ENCODE results near the gene EVX2. TPM values are rescaled to one million over a fixed set of nuclear protein-coding genes. Genes with fewer than 3 reads are reported as not detected.

The EVX2 gene
- total and polyA plus RNA-seq, 9 of the 15 experiments (the other 6 are each of a cell fraction or from before 2014, with no cell fraction given), result not detected

DNA sequence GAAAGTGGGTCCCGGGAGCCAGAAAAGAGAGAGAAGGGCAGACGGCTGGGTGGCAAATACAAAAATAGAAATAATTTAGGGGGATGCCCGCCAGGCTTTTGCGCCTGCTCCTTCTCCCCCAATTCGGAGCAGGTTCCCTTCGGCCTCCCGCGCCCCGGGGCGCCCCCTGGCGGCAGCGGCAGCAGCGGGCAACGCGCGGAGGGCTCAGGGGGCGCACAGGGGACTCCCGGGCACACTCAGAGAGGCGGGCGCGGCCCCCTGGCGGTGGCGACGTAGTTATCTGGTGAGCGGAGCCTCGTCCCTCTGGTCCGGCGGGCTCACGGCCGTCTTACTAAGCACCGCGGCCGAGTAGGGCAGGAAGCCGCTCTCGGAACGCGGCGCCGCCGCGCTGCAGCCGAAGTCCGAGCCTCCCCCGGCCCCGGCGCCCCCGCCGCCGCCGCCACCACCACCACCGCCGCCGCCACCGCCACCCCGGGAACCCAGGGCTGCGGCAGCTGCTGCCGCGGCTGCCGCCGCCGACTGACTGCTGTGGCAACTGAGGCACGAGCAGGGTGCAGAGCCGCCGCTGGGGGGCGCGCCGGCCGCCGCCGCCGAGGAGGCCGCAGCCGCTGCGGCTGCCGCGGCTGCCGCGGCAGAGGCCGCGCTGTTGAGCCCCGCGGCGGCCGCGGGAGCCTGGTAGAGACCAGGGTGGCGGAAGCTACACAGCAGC, 3.8 kb downstream of the EVX2 start:
- Histone ChIP-seq H3K4me1 (replicated peaks in 1 of 2; ENCODE audit: control insufficient read depth in 2 of 2, insufficient read depth in 2 of 2, low read length in 2 of 2) (peaks cover 3 to 29% of the 10 kb centered on the region in 2 experiments; a peak in 3 of 5 replicates), H3K27ac (ENCODE audit: extremely low read depth, low read depth, low read length) (no peak overlapping the region), H3K79me2 (ENCODE audit: control insufficient read depth, insufficient read depth, low read length) (no peaks in the 10 kb centered on the region), H4K20me1 (replicated peaks; ENCODE audit: control insufficient read depth, insufficient read depth, low read length) (no peaks in the 10 kb centered on the region), H3K9me1 (ENCODE audit: control insufficient read depth, insufficient read depth, low read length) (no peaks in the 10 kb centered on the region), H3K9ac (ENCODE audit: insufficient read depth in 1 of 2, low read depth in 2 of 2, low read length in 2 of 2) (peak overlapping the region in 1 of 2 experiments; percentile 89; a peak in 3 of 4 replicates), H3K4me3 (peak overlapping the region; percentile 52), H3K27me3 (ENCODE audit: control insufficient read depth in 2 of 2, insufficient read depth in 2 of 2, low read length in 2 of 2) (peaks cover 49 to 68% of the 10 kb centered on the region in 2 experiments), H3K4me2 (ENCODE audit: insufficient read depth, low read length) (peak overlapping the region; percentile 84), H3K36me3 (ENCODE audit: control insufficient read depth, insufficient read depth, low read length) (no peaks in the 10 kb centered on the region), H2AFZ (ENCODE audit: low read depth, low read length) (peak overlapping the region; percentile 79), H3K9me3 (replicated peaks; ENCODE audit: control insufficient read depth, insufficient read depth, low read depth, low read length) (peaks cover 10% of the 10 kb centered on the region)
- peak; percentile 84 to 95 (median 94) for DNase-seq (ENCODE audit: extremely low read depth in 1 of 4, low spot score in 3 of 4)
- in situ Hi-C loops (cut with MboI) (loop anchor here (10.0 to 25.0 kb wide), 3 partner anchors 395 to 1043 kb away; no protein-coding TSS in a partner anchor), intact Hi-C loops (cut with micrococcal nuclease) (loop anchor here (1.0 to 10.0 kb wide), 3 partner anchors 116 to 389 kb away; no protein-coding TSS in a partner anchor)
- under 1% methylated on average over 57 of the region's 86 CpGs for WGBS (ENCODE audit: insufficient coverage, low coverage, missing lambda C conversion rate)
- no peak for FAIRE-seq
- CTCF ChIA-PET (ENCODE audit: low intra/inter-chr PET ratio), result interaction anchor here (0.6 to 3.8 kb wide), 14 partner anchors 10 to 1826 kb away, joined by 3 to 36 read pairs (median 4); no protein-coding TSS in a partner anchor
- POLR2A ChIA-PET, result interaction anchor here (0.6 to 1.0 kb wide), 3 partner anchors 77 to 911 kb away, joined by 3 to 4 read pairs (median 3); partner anchors contain the start of gene LNPK
- no TSS peak for BruUV-seq (replicated peaks)
- peak; percentile 97 for ATAC-seq
- TF ChIP-seq, protein P1, sequence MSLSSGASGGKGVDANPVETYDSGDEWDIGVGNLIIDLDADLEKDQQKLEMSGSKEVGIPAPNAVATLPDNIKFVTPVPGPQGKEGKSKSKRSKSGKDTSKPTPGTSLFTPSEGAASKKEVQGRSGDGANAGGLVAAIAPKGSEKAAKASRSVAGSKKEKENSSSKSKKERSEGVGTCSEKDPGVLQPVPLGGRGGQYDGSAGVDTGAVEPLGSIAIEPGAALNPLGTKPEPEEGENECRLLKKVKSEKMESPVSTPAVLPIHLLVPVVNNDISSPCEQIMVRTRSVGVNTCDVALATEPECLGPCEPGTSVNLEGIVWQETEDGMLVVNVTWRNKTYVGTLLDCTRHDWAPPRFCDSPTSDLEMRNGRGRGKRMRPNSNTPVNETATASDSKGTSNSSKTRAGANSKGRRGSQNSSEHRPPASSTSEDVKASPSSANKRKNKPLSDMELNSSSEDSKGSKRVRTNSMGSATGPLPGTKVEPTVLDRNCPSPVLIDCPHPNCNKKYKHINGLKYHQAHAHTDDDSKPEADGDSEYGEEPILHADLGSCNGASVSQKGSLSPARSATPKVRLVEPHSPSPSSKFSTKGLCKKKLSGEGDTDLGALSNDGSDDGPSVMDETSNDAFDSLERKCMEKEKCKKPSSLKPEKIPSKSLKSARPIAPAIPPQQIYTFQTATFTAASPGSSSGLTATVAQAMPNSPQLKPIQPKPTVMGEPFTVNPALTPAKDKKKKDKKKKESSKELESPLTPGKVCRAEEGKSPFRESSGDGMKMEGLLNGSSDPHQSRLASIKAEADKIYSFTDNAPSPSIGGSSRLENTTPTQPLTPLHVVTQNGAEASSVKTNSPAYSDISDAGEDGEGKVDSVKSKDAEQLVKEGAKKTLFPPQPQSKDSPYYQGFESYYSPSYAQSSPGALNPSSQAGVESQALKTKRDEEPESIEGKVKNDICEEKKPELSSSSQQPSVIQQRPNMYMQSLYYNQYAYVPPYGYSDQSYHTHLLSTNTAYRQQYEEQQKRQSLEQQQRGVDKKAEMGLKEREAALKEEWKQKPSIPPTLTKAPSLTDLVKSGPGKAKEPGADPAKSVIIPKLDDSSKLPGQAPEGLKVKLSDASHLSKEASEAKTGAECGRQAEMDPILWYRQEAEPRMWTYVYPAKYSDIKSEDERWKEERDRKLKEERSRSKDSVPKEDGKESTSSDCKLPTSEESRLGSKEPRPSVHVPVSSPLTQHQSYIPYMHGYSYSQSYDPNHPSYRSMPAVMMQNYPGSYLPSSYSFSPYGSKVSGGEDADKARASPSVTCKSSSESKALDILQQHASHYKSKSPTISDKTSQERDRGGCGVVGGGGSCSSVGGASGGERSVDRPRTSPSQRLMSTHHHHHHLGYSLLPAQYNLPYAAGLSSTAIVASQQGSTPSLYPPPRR (CRISPR knock-in tag; IDR thresholded peaks at IDR 0.05; ENCODE audit: borderline replicate concordance), result no peak
- peak; percentile 34; the same call in 1 of the 2 replicates for TF ChIP-seq ESRRA (IDR thresholded peaks at IDR 0.05; ENCODE audit: borderline replicate concordance, low read depth)
- no peak for TF ChIP-seq POLR2B (IDR thresholded peaks at IDR 0.05; ENCODE audit: low read depth, partially characterized antibody)
- no peak for TF ChIP-seq PHB2 (IDR thresholded peaks at IDR 0.05; ENCODE audit: low read depth)
- TF ChIP-seq, protein P2, sequence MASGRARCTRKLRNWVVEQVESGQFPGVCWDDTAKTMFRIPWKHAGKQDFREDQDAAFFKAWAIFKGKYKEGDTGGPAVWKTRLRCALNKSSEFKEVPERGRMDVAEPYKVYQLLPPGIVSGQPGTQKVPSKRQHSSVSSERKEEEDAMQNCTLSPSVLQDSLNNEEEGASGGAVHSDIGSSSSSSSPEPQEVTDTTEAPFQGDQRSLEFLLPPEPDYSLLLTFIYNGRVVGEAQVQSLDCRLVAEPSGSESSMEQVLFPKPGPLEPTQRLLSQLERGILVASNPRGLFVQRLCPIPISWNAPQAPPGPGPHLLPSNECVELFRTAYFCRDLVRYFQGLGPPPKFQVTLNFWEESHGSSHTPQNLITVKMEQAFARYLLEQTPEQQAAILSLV (tag; IDR thresholded peaks at IDR 0.05), result no peak
- TF ChIP-seq TAF1 (IDR thresholded peaks at IDR 0.05; ENCODE audit: control insufficient read depth, extremely low read depth, insufficient read depth, low read length, severe bottlenecking), result no peak
- TF ChIP-seq, protein P3, sequence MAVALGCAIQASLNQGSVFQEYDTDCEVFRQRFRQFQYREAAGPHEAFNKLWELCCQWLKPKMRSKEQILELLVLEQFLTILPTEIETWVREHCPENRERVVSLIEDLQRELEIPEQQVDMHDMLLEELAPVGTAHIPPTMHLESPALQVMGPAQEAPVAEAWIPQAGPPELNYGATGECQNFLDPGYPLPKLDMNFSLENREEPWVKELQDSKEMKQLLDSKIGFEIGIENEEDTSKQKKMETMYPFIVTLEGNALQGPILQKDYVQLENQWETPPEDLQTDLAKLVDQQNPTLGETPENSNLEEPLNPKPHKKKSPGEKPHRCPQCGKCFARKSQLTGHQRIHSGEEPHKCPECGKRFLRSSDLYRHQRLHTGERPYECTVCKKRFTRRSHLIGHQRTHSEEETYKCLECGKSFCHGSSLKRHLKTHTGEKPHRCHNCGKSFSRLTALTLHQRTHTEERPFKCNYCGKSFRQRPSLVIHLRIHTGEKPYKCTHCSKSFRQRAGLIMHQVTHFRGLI (CRISPR knock-in tag; IDR thresholded peaks at IDR 0.05), result no peak
- peak in 1 of 3 experiments; percentile 35 for TF ChIP-seq YY1 (IDR thresholded peaks at IDR 0.05; ENCODE audit: borderline replicate concordance in 1 of 3, control insufficient read depth in 1 of 3, extremely low read depth in 1 of 3, insufficient read depth in 3 of 3, insufficient read length in 1 of 3, insufficient replicate concordance in 2 of 3, low read depth in 1 of 3, low read length in 2 of 3)
- TF ChIP-seq POLR2G (IDR thresholded peaks at IDR 0.05; ENCODE audit: low read depth, low read length), result peak; percentile 46; the same call in 1 of the 2 replicates
- no peak for TF ChIP-seq ZNF165 (CRISPR knock-in tag; IDR thresholded peaks at IDR 0.05; ENCODE audit: borderline replicate concordance)
- TF ChIP-seq SRSF1 (IDR thresholded peaks at IDR 0.05; ENCODE audit: low read depth, low read length), result no peak
